GM23338 (cell line): ENCODE results near the gene SP2. TPM values are rescaled to one million over a fixed set of nuclear protein-coding genes. Genes with fewer than 3 reads are reported as not detected.

ENCODE experiments used
- ATAC-seq: fragments of 200-7000 bp; cut with Tn5 transposase; 3 replicates; pipeline ENCODE4 v1.9.1; 2020
- DNase-seq: peaks from one replicate; pipeline ENCODE4 v3.0.0-alpha.2; 2015; ENCODE audit warnings: low spot score
- H2AFZ ChIP-seq: fragments of 200-600 bp; sonication (generic); 2 replicates; pipeline ENCODE4 v1.8.0; 2016; ENCODE audit warnings: antibody characterized with exemption, mild to moderate bottlenecking, moderate library complexity
- H3F3A ChIP-seq: fragments of 200-600 bp; sonication (generic); replicated peaks from 2 replicates; pipeline ENCODE4 v1.8.0; 2017; ENCODE audit warnings: antibody characterized with exemption, mixed run types, low read depth
- H3K27ac ChIP-seq: fragments of 200-600 bp; sonication (generic); 2 replicates; pipeline ENCODE4 v1.6.1; 2016; ENCODE audit warnings: low read depth
- H3K27me3 ChIP-seq: fragments of 200-600 bp; sonication (generic); 2 replicates; pipeline ENCODE4 v1.8.0; 2016; ENCODE audit warnings: mild to moderate bottlenecking, mixed run types, moderate library complexity; ENCODE audit not compliant: insufficient read depth
- H3K36me3 ChIP-seq: fragments of 200-600 bp; sonication (generic); 2 replicates; pipeline ENCODE4 v1.8.0; 2016; ENCODE audit warnings: mild to moderate bottlenecking; ENCODE audit not compliant: insufficient read depth
- H3K4me1 ChIP-seq: fragments of 200-600 bp; sonication (generic); 2 replicates; pipeline ENCODE4 v1.8.0; 2016; ENCODE audit warnings: mild to moderate bottlenecking, moderate library complexity; ENCODE audit not compliant: insufficient read depth
- H3K4me2 ChIP-seq: fragments of 200-600 bp; sonication (generic); 2 replicates; pipeline ENCODE4 v1.7.1; 2017; ENCODE audit warnings: mixed run types
- H3K4me3 ChIP-seq: fragments of 200-600 bp; sonication (generic); 2 replicates; pipeline ENCODE4 v1.6.1; 2016; ENCODE audit warnings: mixed run types
- H3K79me2 ChIP-seq: fragments of 200-600 bp; sonication (generic); replicated peaks from 2 replicates; pipeline ENCODE4 v1.8.0; 2017; ENCODE audit warnings: mild to moderate bottlenecking; ENCODE audit not compliant: insufficient read depth
- H3K9me2 ChIP-seq: fragments of 200-600 bp; sonication (generic); 2 replicates; pipeline ENCODE4 v1.8.0; 2017; ENCODE audit not compliant: insufficient read depth
- H4K20me1 ChIP-seq: fragments of 200-600 bp; sonication (generic); replicated peaks from 2 replicates; pipeline ENCODE4 v1.8.0; 2017; ENCODE audit warnings: mild to moderate bottlenecking; ENCODE audit not compliant: insufficient read depth
- H3K27ac Mint-ChIP-seq: 2 replicates; pipeline ENCODE4 v1.8.0; 2020; ENCODE audit warnings: inconsistent platforms, mild to moderate bottlenecking, moderate library complexity, mixed read lengths
- H3K27me3 Mint-ChIP-seq: 3 replicates; pipeline ENCODE4 v1.8.0; 2022; ENCODE audit warnings: low read depth, mild to moderate bottlenecking, moderate library complexity, mixed read lengths, inconsistent platforms; ENCODE audit not compliant: insufficient read depth, poor library complexity
- H3K36me3 Mint-ChIP-seq: 3 replicates; pipeline ENCODE4 v1.8.0; 2021; ENCODE audit warnings: low read depth, mild to moderate bottlenecking, inconsistent platforms, moderate library complexity, mixed read lengths
- H3K4me1 Mint-ChIP-seq: 3 replicates; pipeline ENCODE4 v1.8.0; 2020; ENCODE audit warnings: mild to moderate bottlenecking, inconsistent platforms, mixed read lengths
- H3K4me3 Mint-ChIP-seq: 3 replicates; pipeline ENCODE4 v1.8.0; 2021; ENCODE audit warnings: moderate library complexity, mild to moderate bottlenecking, inconsistent platforms, mixed read lengths
- H3K9me3 Mint-ChIP-seq: 3 replicates; pipeline ENCODE4 v1.8.0; 2020; ENCODE audit warnings: moderate library complexity, mild to moderate bottlenecking, inconsistent platforms, mixed read lengths
- CREB1 ChIP-seq: fragments of 250-450 bp; sonication (Bioruptor Pico); IDR thresholded peaks from 2 replicates; pipeline ENCODE4 v1.5.0; 2020; ENCODE audit warnings: low read depth, mild to moderate bottlenecking, moderate library complexity
- EZH2 ChIP-seq: fragments of 200-600 bp; sonication (generic); IDR thresholded peaks from one replicate; pipeline ENCODE4 v1.8.0; 2017; ENCODE audit warnings: antibody characterized with exemption, mild to moderate bottlenecking, low read depth; ENCODE audit not compliant: unreplicated experiment
- EZH2phosphoT487 ChIP-seq: fragments of 200-600 bp; sonication (generic); IDR thresholded peaks from one replicate; pipeline ENCODE4 v1.8.1; 2018; ENCODE audit warnings: antibody characterized with exemption; ENCODE audit not compliant: unreplicated experiment
- JUNB ChIP-seq: IDR thresholded peaks from one replicate; pipeline ENCODE4 v1.6.1; 2016; ENCODE audit warnings: antibody characterized with exemption; ENCODE audit not compliant: unreplicated experiment
- NANOG ChIP-seq: IDR thresholded peaks from 2 replicates; pipeline ENCODE4 v1.6.1; 2016; ENCODE audit warnings: antibody characterized with exemption, borderline replicate concordance
- POLR2AphosphoS5 ChIP-seq: IDR thresholded peaks from 2 replicates; pipeline ENCODE4 v1.6.1; 2016; ENCODE audit warnings: antibody characterized with exemption, low read depth
- REST ChIP-seq: IDR thresholded peaks from one replicate; pipeline ENCODE4 v1.6.1; 2018; ENCODE audit warnings: antibody characterized with exemption; ENCODE audit not compliant: unreplicated experiment
- STAT1 ChIP-seq: IDR thresholded peaks from one replicate; pipeline ENCODE4 v1.6.1; 2016; ENCODE audit warnings: antibody characterized with exemption; ENCODE audit not compliant: unreplicated experiment
- ZNF114 ChIP-seq: fragments of 250-450 bp; sonication (Bioruptor Pico); IDR thresholded peaks from 2 replicates; pipeline ENCODE4 v1.5.0; 2020; ENCODE audit warnings: mild to moderate bottlenecking, moderate library complexity
- ZNF331 ChIP-seq: fragments of 250-450 bp; sonication (Bioruptor Pico); IDR thresholded peaks from 2 replicates; pipeline ENCODE4 v1.5.0; 2020; ENCODE audit warnings: low read depth, mild to moderate bottlenecking, moderate library complexity
- long read RNA-seq: library from polyadenylated mRNA; unstranded; transcript quantifications from one replicate; pipeline ENCODE4 v2.0.0, GENCODE V29; 2020; ENCODE audit not compliant: unreplicated experiment
- polyA plus RNA-seq: library from polyadenylated mRNA; unstranded; fragments of >200 nt; fragmentation: Nextera tagmentation; extraction: Ambion mirVana; gene quantifications from 2 replicates; pipeline ENCODE4 v1.2.1, GENCODE V29; 2016
- total RNA-seq: library from RNA; depleted of rRNA; stranded (reverse); fragments of >200 nt; shearing (Covaris generic); gene quantifications from 2 replicates; pipeline ENCODE4 v1.2.3, GENCODE V29; 2014; rRNA removed
- TF ChIP-seq, protein P1 (sequence below), 2 experiments: fragments of 200-600 bp in 1 of 2; sonication (generic) in 1 of 2; conservative IDR thresholded peaks; 2 replicates each; pipeline versions ENCODE4 v1.5.1 to v1.6.1; 2016 to 2017; ENCODE audit warnings: antibody characterized with exemption in 2 of 2, low read depth in 2 of 2, mild to moderate bottlenecking in 2 of 2, moderate library complexity in 1 of 2
- TF ChIP-seq, protein P2 (sequence below): IDR thresholded peaks from 2 replicates; pipeline ENCODE4 v1.6.1; 2016; ENCODE audit warnings: antibody characterized with exemption

Gene SP2
- total RNA-seq (6.0 and 7.6 TPM in 2 replicates), polyA plus RNA-seq (10.8 and 12.9 TPM in 2 replicates)
- long read RNA-seq, partial matches to known transcripts: 0 of 2 reads
- long read RNA-seq, other reads (novel, unspliced or antisense): 2 of 2 reads

- Histone ChIP-seq H3K36me3 (no peaks in the 10 kb centered on the region), H3K9me2 (no peaks in the 10 kb centered on the region), H3K79me2 (peaks cover 22% of the 10 kb centered on the region), H4K20me1 (no peaks in the 10 kb centered on the region), H3K4me1 (peaks cover 26% of the 10 kb centered on the region), H3F3A (no peaks in the 10 kb centered on the region; the same call in 1 of the 2 replicates), H2AFZ (peak within 1 kb of the TSS; percentile 68), H3K27ac (0 out of 2 replicates have a peak within 1 kb of the TSS, but pooled peaks have one; percentile 47), H3K27me3 (no peaks in the 10 kb centered on the region), H3K4me2 (peak within 1 kb of the TSS; percentile 95), H3K4me3 (peak within 1 kb of the TSS; percentile 97)
- peak within 1 kb of the TSS; percentile 96 for H3K27ac Mint-ChIP-seq
- H3K36me3 Mint-ChIP-seq: no peaks in the 10 kb centered on the region; the same call in 2 of the 3 replicates
- ATAC-seq (peak; percentile 93), DNase-seq (peak; percentile 100)
- H3K4me3 Mint-ChIP-seq: peak within 1 kb of the TSS; percentile 96
- H3K9me3 Mint-ChIP-seq: no peaks in the 10 kb centered on the region; the same call in 2 of the 3 replicates
- H3K4me1 Mint-ChIP-seq: peaks cover 37% of the 10 kb centered on the region
- TF ChIP-seq CREB1 (peak; percentile 96), EZH2 (no peak), ZNF114 (no peak), ZNF331 (CRISPR knock-in tag) (no peak), STAT1 (no peak), JUNB (no peak), EZH2phosphoT487 (no peak), POLR2AphosphoS5 (peak; percentile 75), NANOG (no peak), REST (no peak)
- TF ChIP-seq, protein P1, sequence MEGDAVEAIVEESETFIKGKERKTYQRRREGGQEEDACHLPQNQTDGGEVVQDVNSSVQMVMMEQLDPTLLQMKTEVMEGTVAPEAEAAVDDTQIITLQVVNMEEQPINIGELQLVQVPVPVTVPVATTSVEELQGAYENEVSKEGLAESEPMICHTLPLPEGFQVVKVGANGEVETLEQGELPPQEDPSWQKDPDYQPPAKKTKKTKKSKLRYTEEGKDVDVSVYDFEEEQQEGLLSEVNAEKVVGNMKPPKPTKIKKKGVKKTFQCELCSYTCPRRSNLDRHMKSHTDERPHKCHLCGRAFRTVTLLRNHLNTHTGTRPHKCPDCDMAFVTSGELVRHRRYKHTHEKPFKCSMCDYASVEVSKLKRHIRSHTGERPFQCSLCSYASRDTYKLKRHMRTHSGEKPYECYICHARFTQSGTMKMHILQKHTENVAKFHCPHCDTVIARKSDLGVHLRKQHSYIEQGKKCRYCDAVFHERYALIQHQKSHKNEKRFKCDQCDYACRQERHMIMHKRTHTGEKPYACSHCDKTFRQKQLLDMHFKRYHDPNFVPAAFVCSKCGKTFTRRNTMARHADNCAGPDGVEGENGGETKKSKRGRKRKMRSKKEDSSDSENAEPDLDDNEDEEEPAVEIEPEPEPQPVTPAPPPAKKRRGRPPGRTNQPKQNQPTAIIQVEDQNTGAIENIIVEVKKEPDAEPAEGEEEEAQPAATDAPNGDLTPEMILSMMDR (conservative IDR thresholded peaks at IDR 0.05; ENCODE audit: low read depth in 2 of 2): no peak
- TF ChIP-seq, protein P2, sequence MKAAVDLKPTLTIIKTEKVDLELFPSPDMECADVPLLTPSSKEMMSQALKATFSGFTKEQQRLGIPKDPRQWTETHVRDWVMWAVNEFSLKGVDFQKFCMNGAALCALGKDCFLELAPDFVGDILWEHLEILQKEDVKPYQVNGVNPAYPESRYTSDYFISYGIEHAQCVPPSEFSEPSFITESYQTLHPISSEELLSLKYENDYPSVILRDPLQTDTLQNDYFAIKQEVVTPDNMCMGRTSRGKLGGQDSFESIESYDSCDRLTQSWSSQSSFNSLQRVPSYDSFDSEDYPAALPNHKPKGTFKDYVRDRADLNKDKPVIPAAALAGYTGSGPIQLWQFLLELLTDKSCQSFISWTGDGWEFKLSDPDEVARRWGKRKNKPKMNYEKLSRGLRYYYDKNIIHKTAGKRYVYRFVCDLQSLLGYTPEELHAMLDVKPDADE: no peak; the same call in none of the 2 replicates
- H3K27me3 Mint-ChIP-seq: peaks cover 11% of the 10 kb centered on the region
These were observed at the start of gene SP2 for GRCh38 chr17:47895856-47896671. Gene SP2, plus strand, starts transcription at chr17:47896236. Its CDS starts 51 bp downstream, at chr17:47896287.
